ENCODE results near the gene CDC14A. TPM values are rescaled to one million over a fixed set of nuclear protein-coding genes. Genes with fewer than 3 reads are reported as not detected.

The CDC14A gene
- total RNA-seq, 1 experiment from 2014 or later = 2.6 TPM

DNA sequence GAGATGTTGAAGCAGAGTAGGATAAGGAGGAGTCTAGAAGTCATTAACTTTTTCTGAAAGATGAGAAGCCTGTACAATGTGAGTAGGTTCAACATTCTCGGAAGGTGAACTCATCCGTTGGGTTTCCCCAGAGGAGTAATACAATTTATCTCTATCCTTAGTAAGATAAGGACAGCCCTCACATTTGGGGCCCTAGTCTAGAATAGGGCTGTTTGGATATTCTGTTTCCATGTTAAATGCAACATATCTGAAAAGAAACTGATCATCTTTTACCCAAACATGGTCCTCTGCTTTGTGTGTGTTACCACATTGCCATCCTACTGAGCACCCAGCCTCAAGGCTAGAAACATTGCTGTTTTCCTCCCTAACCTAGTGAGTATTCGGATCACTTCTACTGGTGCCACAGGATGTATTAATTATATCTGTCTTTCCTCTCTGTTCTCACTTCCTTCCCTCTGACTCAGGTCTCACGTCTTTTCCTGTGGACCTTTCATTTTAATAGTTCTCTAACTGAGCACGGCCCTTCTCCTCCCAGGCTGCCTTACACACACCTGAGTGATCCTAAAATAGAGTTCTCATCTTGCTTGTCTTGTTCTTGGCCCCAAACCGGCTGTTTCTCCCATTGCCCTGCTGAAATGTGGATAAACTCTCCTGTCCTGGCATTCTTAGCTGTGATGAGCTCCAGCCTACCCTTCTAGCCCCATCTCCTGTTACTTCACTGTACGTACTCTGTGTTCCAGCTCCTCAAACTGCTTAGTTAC lies 91.7 kb downstream of the CDC14A start:
- no peak overlapping the region for H3K27ac Mint-ChIP-seq (ENCODE audit: low read depth, unreplicated experiment)
- H3K27me3 Mint-ChIP-seq (ENCODE audit: insufficient read depth, unreplicated experiment) = no peaks in the 10 kb centered on the region
- POLR2A ChIA-PET = interaction anchor here (0.7 to 0.9 kb wide), 2 partner anchors 10 to 149 kb away, joined by 3 to 4 read pairs; no protein-coding TSS in a partner anchor
- no TSS peak for BruUV-seq (replicated peaks)
- H3K4me1 Mint-ChIP-seq (ENCODE audit: insufficient read depth, unreplicated experiment) = no peaks in the 10 kb centered on the region
- intact Hi-C loops (cut with micrococcal nuclease) = no loop called here
- no peaks in the 10 kb centered on the region for H3K9me3 Mint-ChIP-seq (ENCODE audit: unreplicated experiment)
- CTCF ChIA-PET = interaction anchor here (0.6 to 2.5 kb wide), 2 partner anchors 11 to 899 kb away, joined by 3 to 12 read pairs; no protein-coding TSS in a partner anchor
- no peak overlapping the region for H3K4me3 Mint-ChIP-seq (ENCODE audit: unreplicated experiment)
- no peaks in the 10 kb centered on the region for H3K36me3 Mint-ChIP-seq (ENCODE audit: insufficient read depth, unreplicated experiment)
- no peak for TF ChIP-seq CTCF (IDR thresholded peaks at IDR 0.05; ENCODE audit: unreplicated experiment)
- no peak for DNase-seq (ENCODE audit: unreplicated experiment)

- H3K27ac Mint-ChIP-seq (ENCODE audit: low read depth, unreplicated experiment) = no peak overlapping the region
- H3K4me1 Mint-ChIP-seq (ENCODE audit: insufficient read depth, unreplicated experiment) = no peaks in the 10 kb centered on the region
- no TSS peak for BruUV-seq (replicated peaks)
- H3K9me3 Mint-ChIP-seq (ENCODE audit: unreplicated experiment) = no peaks in the 10 kb centered on the region
- TF ChIP-seq CTCF (IDR thresholded peaks at IDR 0.05; ENCODE audit: unreplicated experiment) = no peak
- DNase-seq (ENCODE audit: unreplicated experiment) = no peak
- no peaks in the 10 kb centered on the region for H3K36me3 Mint-ChIP-seq (ENCODE audit: insufficient read depth, unreplicated experiment)
- POLR2A ChIA-PET = no interaction called here
- CTCF ChIA-PET = interaction anchor here (2.5 kb wide), 1 partner anchor 10 kb away, joined by 12 read pairs; no protein-coding TSS in a partner anchor
- H3K4me3 Mint-ChIP-seq (ENCODE audit: unreplicated experiment) = no peak overlapping the region
- no peaks in the 10 kb centered on the region for H3K27me3 Mint-ChIP-seq (ENCODE audit: insufficient read depth, unreplicated experiment)
- intact Hi-C loops (cut with micrococcal nuclease) = no loop called here
These were observed 93.3 kb downstream of the CDC14A start for GRCh38 chr1:100445565-100445964.

DNA sequence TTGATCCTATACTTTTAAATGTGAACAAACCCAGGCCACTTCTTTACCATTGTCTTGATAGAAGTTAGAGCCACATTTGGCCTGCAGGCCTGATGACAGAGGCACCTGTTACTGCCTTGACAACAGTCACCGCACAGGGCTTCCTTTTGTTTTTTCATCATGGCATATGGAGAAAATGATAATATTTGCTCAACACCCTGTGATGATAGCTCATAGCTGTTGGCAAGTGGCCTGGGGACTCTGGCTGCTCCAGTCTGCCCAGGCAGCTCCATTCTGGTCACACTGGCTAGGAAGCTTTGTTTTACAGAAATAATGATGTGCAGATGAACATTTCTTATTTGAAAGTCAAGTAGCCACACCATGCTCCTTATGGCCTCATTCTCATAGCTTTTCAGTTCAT lies 96.1 kb downstream of the CDC14A start:
- H3K4me3 Mint-ChIP-seq (ENCODE audit: unreplicated experiment) = no peak overlapping the region
- H3K27ac Mint-ChIP-seq (ENCODE audit: low read depth, unreplicated experiment) = no peak overlapping the region
- H3K9me3 Mint-ChIP-seq (ENCODE audit: unreplicated experiment) = no peaks in the 10 kb centered on the region
- H3K36me3 Mint-ChIP-seq (ENCODE audit: insufficient read depth, unreplicated experiment) = no peaks in the 10 kb centered on the region
- ChIA-PET POLR2A (no interaction called here), CTCF (interaction anchor here (0.6 to 3.1 kb wide), 7 partner anchors 8 to 421 kb away, joined by 3 to 27 read pairs (median 7); no protein-coding TSS in a partner anchor)
- no peaks in the 10 kb centered on the region for H3K4me1 Mint-ChIP-seq (ENCODE audit: insufficient read depth, unreplicated experiment)
- TF ChIP-seq CTCF (IDR thresholded peaks at IDR 0.05; ENCODE audit: unreplicated experiment) = no peak
- intact Hi-C loops (cut with micrococcal nuclease) = no loop called here
- no peak for DNase-seq (ENCODE audit: unreplicated experiment)
- H3K27me3 Mint-ChIP-seq (ENCODE audit: insufficient read depth, unreplicated experiment) = no peaks in the 10 kb centered on the region
- no TSS peak for BruUV-seq (replicated peaks)

GRCh38 chr1:100449477-100449876 lies 97.2 kb downstream of the CDC14A start:
- TF ChIP-seq CTCF (IDR thresholded peaks at IDR 0.05; ENCODE audit: unreplicated experiment) = no peak
- no peak overlapping the region for H3K4me3 Mint-ChIP-seq (ENCODE audit: unreplicated experiment)
- H3K27ac Mint-ChIP-seq (ENCODE audit: low read depth, unreplicated experiment) = no peak overlapping the region
- CTCF ChIA-PET = interaction anchor here (0.6 to 3.1 kb wide), 3 partner anchors 10 to 386 kb away, joined by 3 to 27 read pairs (median 3); no protein-coding TSS in a partner anchor
- no TSS peak for BruUV-seq (replicated peaks)
- POLR2A ChIA-PET = no interaction called here
- H3K4me1 Mint-ChIP-seq (ENCODE audit: insufficient read depth, unreplicated experiment) = no peaks in the 10 kb centered on the region
- no peaks in the 10 kb centered on the region for H3K27me3 Mint-ChIP-seq (ENCODE audit: insufficient read depth, unreplicated experiment)
- H3K36me3 Mint-ChIP-seq (ENCODE audit: insufficient read depth, unreplicated experiment) = no peaks in the 10 kb centered on the region
- DNase-seq (ENCODE audit: unreplicated experiment) = no peak
- H3K9me3 Mint-ChIP-seq (ENCODE audit: unreplicated experiment) = no peaks in the 10 kb centered on the region
- intact Hi-C loops (cut with micrococcal nuclease) = no loop called here
